Uterus (tissue), 4 donors: ENCODE data around the gene ALDH4A1. TPM values are rescaled to one million over a fixed set of nuclear protein-coding genes. Genes with fewer than 3 reads are reported as not detected.

Experiments used
- DNase-seq, 2 donors: peaks; one replicate each; pipeline ENCODE4 v3.0.0-alpha.2; 2019 to 2020
- H3K27ac ChIP-seq, 2 donors: fragments of 200-600 bp; sonication (generic); 1 replicate in 1 of 2; 2 replicates in 1 of 2; pipeline ENCODE4 v1.5.1; 2016 to 2018
- H3K27me3 ChIP-seq, 2 donors: fragments of 200-600 bp; sonication (generic); one replicate each; pipeline ENCODE4 v1.5.1; 2018 to 2019; ENCODE audit warnings: control low read depth in 1 of 2
- H3K36me3 ChIP-seq, 2 donors: fragments of 200-600 bp; sonication (generic); one replicate each; pipeline ENCODE4 v1.5.1; 2019; ENCODE audit warnings: control low read depth in 1 of 2
- H3K4me1 ChIP-seq, 2 donors: fragments of 200-600 bp; sonication (generic); one replicate each; pipeline ENCODE4 v1.5.1; 2018 to 2019; ENCODE audit warnings: control low read depth in 1 of 2
- H3K4me3 ChIP-seq, 2 donors: fragments of 200-600 bp; sonication (generic); 1 replicate in 1 of 2; 2 replicates in 1 of 2; pipeline ENCODE4 v1.5.1; 2018 to 2019; ENCODE audit warnings: mild to moderate bottlenecking in 1 of 2
- H3K9me3 ChIP-seq, 2 donors: fragments of 200-600 bp; sonication (generic); one replicate each; pipeline ENCODE4 v1.5.1; 2019; ENCODE audit warnings: control low read depth in 1 of 2
- CTCF ChIP-seq, 4 experiments: fragments of 200-600 bp in 2 of 4; fragments of 450-650 bp in 2 of 4; sonication (generic) in 2 of 4; IDR thresholded peaks; one replicate each; pipeline ENCODE4 v1.5.1; 2016 to 2019; ENCODE audit warnings: antibody characterized with exemption in 4 of 4, mild to moderate bottlenecking in 2 of 4, moderate library complexity in 1 of 4
- POLR2A ChIP-seq, 2 donors: fragments of 450-650 bp; IDR thresholded peaks; one replicate each; pipeline ENCODE4 v1.6.1; 2016; ENCODE audit warnings: antibody characterized with exemption in 2 of 2, mild to moderate bottlenecking in 1 of 2, moderate library complexity in 1 of 2
- intact Hi-C: fragments of 100-400 bp; cut with DNase I; formaldehyde crosslinking; loops from one replicate; pipeline ENCODE4 v1.15.1; 2023; ENCODE audit warnings: low total_unique reads
- total RNA-seq, 4 donors: library from RNA; depleted of rRNA in 3 of 4; stranded (reverse); fragments of >200 nt in 3 of 4; gene quantifications; one replicate each; pipeline versions ENCODE4 v1.1.0 to v1.2.4, GENCODE V29; 2014 to 2023
- donor health status: DM: yes; HTN: yes; CAD: no.

Gene ALDH4A1
- total RNA-seq, 4 donors from 2014 or later, result 2.6 to 18.5 (median 10.3) TPM

DNA sequence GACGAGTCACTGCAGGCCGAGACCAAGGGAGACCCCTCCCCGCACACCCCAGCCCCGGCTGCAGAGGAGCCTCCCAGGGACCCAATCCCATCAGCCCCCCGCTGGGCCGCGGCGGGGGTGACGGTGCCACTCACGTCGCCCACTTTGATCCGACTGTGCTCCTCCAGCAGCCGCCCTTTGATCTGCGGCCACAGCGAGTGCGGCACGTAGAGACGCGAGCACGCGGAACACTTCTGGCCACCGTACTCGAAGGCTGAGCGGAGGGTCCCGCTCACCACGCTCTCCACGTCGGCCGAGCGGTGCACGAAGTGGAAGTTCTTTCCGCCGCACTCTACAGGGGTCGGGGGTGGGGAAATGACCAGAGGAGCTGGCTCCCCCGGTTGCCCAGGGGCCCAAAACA lies 25.1 kb downstream of the ALDH4A1 start:
- H3K36me3 ChIP-seq, result no peaks in the 10 kb centered on the region
- intact Hi-C loops, result no loop called here

DNA sequence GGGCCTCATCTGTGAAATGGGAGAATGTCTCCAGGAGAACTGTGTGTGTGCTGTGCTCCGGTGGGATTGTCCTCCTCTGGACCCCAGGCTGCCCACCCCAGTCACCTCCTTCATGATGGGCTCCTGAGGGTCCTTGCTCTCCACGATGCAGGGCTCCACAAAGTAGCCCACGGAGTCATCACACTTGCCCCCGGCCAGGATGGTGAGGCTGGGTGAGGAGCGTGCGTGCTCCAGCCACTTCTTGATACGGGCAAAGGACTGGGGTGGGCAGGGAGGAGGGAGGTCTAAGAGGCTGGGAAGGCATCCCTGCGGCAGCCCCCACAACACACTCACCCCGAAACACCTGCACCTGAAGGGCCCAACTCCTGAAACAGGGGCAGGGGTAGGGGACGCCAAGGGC lies 26.1 kb downstream of the ALDH4A1 start:
- Histone ChIP-seq H3K9me3 (no peaks in the 10 kb centered on the region), H3K27ac (no peak overlapping the region), H3K36me3 (no peaks in the 10 kb centered on the region), H3K4me3 (no peak overlapping the region), H3K4me1 (no peaks in the 10 kb centered on the region), H3K27me3 (no peaks in the 10 kb centered on the region)
- TF ChIP-seq POLR2A (IDR thresholded peaks at IDR 0.05) (no peak), CTCF (IDR thresholded peaks at IDR 0.05) (no peak)
- intact Hi-C loops, result no loop called here
- no peak for DNase-seq

More for the DNA sequence above, 25.1 kb downstream of the ALDH4A1 start:
- Histone ChIP-seq H3K9me3 (no peaks in the 10 kb centered on the region), H3K4me3 (no peak overlapping the region), H3K27ac (no peak overlapping the region), H3K4me1 (no peaks in the 10 kb centered on the region), H3K27me3 (no peaks in the 10 kb centered on the region)
- no peak for TF ChIP-seq POLR2A (IDR thresholded peaks at IDR 0.05)
- no peak for TF ChIP-seq CTCF (IDR thresholded peaks at IDR 0.05)
- DNase-seq, result no peak

DNA sequence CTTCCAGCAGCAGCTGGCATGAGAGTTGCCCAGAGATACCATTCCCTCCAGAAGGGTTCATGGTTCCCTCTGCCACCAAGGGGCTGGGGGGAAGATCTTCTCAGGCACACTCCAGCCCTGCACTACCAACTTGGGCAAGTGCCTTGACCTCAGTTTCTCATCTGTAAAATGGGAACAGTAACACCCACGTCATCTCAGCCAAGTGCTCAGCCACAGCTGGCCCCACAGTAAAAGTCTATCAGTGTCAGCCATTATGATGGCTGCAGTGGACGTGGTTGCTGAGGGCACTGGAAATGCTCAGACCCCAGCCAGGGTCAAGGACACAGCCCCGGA lies 26.6 kb downstream of the ALDH4A1 start:
- no peaks in the 10 kb centered on the region for H3K27me3 ChIP-seq
- intact Hi-C loops, result no loop called here
- no peaks in the 10 kb centered on the region for H3K9me3 ChIP-seq
- no peaks in the 10 kb centered on the region for H3K36me3 ChIP-seq
- H3K4me3 ChIP-seq, result no peak overlapping the region
- TF ChIP-seq CTCF (IDR thresholded peaks at IDR 0.05) (no peak), POLR2A (IDR thresholded peaks at IDR 0.05) (no peak)
- H3K27ac ChIP-seq, result no peak overlapping the region
- H3K4me1 ChIP-seq, result no peaks in the 10 kb centered on the region
- DNase-seq, result no peak

DNA sequence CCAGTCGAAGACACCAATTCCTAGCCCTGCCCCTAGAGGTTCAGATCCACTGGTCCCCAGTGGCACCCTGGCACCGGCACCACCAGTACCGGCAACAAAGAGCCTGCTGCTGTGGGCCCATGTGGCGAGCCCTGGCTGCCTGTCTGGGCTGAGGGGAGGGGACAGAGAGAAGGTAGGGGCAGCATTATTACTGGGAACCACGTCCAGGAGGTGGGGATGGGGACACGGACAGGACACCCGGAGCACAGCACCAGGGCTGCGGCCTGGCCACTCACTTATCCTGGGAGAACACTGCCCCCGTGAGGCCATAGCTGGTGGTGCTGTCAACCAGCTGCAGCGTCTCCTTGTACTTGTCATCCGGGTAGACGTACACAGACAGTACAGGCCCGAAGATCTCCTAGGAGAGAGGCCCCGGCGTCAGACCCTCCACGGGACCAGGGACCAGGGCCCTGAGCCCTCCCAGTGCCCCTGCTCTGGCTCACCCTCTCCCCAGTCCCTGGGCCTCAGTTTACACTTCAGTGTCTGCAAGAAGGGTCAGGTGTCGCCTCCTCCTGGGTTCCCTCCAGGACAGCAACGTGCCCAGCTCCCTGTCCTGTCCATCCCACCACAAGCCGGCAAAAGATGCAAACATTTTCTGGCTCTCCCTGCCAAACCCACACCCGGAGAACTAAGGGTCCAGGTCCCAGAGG lies 27.1 kb downstream of the ALDH4A1 start:
- Histone ChIP-seq H3K36me3 (no peaks in the 10 kb centered on the region), H3K4me3 (no peak overlapping the region), H3K4me1 (no peaks in the 10 kb centered on the region), H3K27me3 (no peaks in the 10 kb centered on the region), H3K9me3 (no peaks in the 10 kb centered on the region), H3K27ac (no peak overlapping the region)
- TF ChIP-seq POLR2A (IDR thresholded peaks at IDR 0.05), result no peak
- TF ChIP-seq CTCF (IDR thresholded peaks at IDR 0.05), result peak; percentile 51 to 66 (median 60)
- intact Hi-C loops, result no loop called here
- DNase-seq, result peak; percentile 65 to 74

- Histone ChIP-seq H3K27me3 (no peaks in the 10 kb centered on the region), H3K9me3 (no peaks in the 10 kb centered on the region), H3K4me3 (no peak overlapping the region), H3K4me1 (no peaks in the 10 kb centered on the region), H3K36me3 (no peaks in the 10 kb centered on the region), H3K27ac (no peak overlapping the region)
- TF ChIP-seq CTCF (IDR thresholded peaks at IDR 0.05) (no peak), POLR2A (IDR thresholded peaks at IDR 0.05) (no peak)
- intact Hi-C loops, result no loop called here
- no peak for DNase-seq
Measured at GRCh38 chr1:18874600-18874999, 27.8 kb downstream of the ALDH4A1 start.
